GM19328 (cell line): Measurements from ENCODE around the gene PWWP2B.

Experiments
- ATAC-seq: cut with Tn5 transposase; IDR thresholded peaks from one replicate; pipeline ENCODE4 v1.9.1; 2021; ENCODE audit warnings: mild to moderate bottlenecking, moderate library complexity; ENCODE audit not compliant: unreplicated experiment

PWWP2B gene

DNA sequence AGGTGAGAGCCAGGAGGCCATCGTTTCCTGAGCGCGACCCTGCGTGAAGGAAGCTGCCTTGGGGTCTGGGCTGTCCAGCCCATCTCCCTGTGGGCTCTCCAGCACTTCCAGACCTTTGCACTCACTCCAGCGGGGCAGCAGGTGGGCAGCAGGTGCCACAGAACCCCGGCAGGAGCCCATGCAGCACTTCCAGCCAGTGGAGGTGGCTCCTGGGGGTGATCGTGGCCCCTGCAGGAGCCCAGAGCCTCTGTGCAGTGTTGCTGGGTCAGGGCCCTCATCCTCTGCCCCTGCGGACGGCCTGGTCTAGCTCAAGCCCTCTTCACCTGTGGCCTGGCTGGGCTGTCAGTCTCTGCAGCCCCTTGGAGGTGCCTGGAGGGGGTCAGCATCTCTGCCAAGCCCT lies 59.9 kb downstream of the PWWP2B start:
- ATAC-seq, result no peak

DNA sequence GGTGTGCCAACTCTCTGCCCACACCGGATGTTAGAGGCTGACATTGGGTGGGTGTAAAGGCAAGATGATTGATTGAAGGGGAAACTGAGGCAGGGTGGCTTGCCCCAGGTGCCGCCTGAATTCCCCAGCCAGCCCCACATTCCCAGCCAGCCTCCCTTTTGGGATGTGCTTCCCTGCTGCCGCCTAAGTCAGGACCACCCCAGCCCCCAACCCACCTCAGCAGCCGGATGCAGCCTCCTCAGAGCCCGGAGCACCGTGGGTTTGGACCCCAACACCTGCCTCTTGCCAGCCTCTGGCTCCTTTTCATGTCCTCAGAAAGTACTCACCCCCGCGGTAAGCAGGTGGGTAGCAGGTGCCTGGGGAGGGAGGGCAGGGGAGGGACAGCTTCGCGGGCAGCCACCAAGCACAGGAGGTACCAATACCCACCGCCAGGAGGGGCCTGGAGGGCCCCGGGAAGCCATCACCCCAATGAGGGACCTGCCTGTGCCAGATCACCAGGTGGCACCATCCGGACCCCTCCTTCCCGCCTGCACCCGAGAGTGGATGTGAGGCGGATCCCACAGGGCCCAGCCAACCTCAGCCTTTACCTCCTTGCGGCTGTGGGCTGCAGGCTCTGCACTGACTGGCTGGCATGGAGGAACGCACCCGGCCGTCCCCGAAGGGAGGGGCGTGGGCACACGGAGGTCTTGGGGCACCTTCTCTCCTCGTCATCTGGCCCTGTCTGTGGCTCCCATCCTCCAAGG lies 60.5 kb downstream of the PWWP2B start:
- ATAC-seq, result no peak

DNA sequence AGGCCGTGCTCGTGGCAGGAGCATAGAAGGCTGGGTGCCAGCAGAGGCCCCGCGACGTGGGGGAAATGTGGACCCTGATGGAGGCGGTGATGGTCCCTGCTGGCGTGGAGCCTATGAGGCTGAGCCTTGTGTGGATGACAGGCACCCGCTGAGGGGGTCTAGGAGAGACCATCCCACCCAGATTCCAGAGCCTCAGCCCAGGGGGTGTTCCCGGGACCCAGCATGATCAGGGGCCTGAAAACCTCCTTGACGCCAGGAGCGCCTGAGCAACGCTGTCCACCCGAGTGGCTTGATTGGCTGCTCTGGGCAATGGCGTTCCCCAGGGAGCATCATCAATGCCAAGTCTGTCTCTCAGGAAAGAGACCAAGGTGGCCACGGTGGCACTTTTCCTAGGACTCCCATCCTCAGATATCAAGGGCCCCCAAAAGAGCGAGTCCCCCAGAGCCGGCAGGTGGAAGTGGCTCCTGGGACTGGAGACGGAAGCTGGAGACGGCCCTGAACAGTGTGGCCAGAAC lies 61.1 kb downstream of the PWWP2B start:
- no peak for ATAC-seq

DNA sequence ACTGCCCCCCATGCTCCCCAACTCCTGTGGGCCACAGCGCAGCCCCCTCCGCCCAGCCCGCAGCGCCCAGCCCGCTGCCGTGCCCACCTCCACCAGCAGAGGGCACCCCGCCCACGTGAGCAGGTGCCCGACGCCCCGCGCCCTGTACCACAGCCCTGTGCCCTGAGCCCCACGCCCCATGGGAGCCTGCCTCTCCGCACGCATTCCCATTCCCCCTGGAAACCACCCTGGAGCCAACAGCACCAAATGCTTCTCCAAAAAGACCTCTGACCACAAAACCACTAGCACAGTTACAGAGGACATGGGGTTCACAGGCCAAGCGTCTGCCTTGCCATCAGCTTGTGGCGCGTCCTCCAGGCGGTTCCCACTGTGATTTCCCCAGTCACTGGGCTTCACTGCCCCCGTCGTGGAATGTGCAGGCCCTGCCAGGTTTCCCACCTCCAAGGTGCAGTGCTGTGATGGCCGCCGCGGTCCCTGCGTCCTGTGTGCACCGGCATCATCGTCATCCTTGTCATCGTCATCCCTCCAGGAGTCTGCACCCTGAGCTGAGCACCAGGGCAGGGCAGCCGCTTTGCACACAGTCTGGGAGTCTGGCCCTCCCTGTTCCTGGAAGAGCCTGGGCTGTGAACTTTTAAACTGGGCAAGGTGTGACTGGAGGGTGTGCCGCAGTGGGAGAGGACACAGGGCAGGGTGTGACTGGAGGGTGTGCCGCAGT lies 61.7 kb downstream of the PWWP2B start:
- ATAC-seq, result peak; percentile 48

DNA sequence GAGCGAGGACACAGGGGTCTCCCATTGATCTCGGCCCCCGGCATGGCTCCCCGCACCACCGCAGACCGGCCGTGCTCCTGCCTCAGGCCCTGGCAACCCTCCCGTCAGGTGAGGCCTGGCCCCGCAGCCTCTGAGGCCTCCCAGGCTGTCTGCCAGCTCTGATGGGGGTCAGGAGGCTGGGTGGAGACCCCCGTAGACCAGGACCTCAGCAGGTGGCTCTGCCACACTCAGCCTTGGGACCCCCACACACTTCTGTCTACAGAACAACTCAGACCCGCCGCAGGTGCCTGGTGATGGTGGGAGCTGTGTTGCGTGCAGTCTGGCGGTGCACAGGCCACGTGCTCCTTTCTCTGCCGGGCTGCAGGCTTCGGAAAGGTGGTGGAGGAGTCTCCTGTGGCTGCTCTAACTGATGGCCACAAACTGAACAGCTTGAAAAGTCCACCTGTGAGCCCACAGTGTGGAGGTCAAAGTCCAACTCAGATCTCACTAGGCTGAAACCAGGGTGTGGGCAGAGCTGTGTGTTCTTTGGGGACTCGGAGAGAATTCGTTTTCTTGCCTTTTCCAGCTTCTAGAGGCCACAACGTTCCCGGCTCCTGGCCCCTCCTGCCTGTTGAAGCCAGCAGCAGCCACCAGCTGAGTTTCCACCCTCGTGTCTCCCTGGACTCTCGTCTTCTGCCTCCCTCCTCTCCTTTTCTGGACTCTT lies 62.5 kb downstream of the PWWP2B start:
- ATAC-seq, result no peak

DNA sequence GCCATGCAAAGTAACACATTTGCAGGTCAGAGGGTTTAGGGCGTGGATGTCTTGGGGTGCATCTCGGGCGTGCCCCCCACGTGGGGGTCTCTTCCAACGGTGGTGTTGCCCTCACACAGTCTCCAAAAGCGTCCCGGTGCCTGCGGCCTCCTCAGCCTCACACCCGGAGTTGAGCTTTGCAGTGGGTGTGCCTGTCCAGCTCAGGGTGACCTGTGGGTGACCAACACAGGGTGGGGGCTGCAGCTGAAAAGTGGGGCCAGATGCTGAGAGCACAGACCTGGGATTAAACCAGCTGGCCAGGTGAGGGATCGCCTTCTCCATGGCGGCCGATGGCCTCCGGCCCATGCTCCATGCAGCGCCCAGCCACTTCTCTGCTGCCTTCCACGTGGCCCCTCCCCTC lies 63.1 kb downstream of the PWWP2B start:
- ATAC-seq, result no peak

DNA sequence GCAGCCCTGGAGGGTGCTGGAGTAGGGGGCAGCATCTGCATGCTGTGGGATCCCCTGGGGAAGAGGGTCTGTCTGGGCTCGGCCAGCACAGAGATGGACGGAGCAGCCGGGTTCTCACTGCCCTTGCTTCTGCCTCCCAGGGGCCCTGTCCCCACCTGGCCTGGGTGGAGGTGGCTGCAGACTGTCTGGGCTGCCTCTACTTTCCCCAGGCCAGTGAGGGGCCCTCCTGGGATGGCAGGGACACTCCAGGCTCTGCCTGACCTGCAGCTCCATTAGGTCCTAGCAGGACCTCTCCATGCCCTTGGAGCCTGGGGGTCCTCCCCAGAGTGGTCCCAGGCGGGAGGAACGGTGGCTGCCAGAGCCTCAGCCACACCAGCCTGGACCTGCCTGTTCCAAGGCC lies 63.7 kb downstream of the PWWP2B start:
- ATAC-seq, result no peak

DNA sequence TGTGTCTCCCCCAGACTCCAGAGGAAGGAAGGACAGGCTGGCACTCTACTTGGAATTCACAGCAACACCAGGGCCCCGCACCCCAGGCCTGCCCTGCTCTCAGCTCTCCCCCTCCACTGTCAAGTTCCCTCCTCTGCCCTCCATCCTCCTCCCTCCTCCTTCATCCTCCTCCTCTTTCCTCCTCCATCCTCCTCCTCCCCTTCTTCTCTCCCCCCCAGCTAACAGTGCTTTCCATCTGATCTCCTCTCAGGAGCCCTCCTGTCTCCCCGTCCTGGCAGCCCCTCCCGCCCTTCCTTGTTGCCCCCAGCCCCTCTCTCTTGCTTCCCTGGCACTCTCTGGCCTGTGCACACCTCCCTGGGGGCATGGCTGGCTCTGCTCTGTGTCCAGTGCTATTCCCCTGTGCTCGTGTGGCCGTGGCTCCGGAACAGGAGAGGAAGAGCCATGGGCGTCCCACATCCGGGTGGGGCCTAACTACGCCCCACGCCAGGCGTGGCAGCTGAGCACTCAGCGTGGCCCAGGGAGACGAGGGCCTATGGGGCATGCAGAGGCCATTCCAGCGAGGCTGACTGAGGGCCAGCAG lies 64.2 kb downstream of the PWWP2B start:
- ATAC-seq, result no peak

DNA sequence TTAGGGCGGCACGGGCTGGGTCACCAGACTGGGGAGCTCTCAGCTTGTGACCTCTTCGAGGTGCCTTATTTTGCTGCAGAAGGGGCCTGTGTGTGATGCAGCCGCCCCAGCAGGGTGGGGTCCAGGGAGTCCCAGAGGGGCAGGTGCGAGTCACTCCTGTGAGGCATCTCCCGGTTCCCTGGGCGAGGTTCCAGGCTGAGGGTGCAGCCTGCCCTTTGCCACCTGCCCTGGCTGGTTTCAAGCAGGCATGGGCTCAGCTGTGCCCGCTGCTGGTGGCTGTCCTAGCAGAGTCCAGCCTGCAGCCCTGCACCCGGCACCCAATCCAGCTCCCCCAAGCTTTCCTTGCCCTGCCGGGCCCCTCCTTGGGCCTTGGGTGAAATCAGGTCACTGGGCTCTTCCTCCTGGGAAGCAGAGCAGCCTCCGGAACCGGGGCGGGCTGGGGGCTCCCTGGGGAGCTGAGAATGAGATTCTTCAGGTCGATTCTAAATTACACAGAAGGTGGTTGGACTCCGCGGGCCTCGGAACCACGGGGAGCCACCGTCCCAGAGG lies 64.8 kb downstream of the PWWP2B start:
- no peak for ATAC-seq

DNA sequence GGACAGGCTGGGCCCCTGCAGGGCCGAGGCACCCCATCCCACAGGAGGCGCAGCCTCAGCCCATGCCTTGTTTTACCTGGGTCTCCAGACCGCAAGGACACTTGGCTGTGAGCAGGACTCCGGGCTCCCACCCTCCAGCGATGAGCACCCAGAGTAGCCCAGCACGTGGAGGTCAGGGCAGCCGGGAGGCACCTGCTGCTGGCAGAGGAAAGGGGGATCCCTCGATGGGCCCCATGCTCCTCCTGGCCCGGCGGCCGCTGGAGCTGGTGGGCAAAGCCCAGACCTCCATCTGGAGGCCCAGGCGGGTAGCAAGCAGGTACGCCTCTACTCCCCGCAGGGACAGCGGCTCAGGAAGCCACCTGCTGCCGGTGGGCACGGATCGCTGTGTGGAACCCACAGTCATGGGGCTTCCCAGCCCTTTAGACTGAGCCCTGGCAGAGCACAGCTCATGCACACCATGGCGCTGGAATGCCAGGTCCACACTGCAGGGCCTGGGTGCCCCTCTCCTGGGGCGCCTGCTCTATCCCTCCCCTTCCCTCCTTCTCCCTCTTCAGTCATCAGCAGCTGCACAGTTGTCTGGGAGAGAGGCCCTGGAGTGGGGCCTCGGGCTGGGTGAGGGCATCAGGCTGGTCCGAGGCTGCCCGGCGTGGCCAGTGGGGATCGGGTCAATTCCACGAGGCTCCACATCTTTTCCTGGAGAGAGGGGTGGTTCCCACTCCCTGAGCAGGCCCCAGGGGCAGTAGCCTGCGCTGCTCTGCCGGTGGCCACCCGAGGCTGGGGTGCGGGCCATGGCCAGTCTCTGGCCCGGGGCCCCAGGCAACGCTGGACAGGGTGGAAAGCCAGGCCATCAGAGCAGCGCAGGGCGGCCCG lies 65.7 kb downstream of the PWWP2B start:
- no peak for ATAC-seq

DNA sequence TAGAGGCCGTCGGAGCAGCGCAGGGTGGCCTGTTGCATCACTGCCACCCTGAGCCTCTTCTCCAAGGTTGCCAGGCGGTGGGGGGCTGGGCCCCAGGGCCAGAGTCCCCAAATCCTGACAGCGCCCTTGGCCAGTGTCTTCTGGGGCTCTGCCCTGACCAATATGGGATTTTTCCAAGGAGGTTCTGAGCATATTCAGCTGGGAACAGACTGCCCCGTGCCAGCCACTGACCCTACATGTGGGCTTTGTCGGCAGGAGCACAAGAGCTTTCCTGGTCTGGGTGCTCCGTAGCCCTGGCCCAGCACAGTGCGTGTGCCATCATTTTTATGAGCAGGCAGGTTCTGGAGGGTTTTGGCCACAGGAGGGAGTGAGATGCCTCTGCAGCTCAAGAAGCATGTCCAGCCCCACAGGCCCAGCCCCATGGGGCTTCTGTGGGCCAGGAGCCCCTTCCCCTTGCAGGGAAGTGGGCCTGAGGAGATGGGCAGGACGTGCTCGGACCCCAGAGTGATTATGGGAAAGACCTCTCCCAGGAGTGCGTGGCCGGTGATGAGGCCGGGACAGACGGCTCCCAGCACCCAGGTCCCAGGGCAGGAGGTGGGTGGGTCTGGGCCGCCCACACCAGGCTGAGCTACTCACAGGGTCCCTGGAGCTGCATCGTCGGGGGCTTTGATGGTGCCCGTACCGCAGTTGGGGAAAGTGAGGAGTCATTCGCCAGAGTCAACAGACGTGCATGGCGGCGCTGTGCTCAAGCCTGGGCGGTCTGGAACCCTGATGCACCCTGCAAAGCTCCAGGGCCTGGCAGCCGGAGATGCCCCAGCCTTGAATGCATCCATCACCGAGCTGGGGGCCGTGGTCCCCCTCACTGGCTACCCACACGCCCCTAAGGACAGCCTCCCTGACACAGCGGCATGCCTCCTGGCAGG lies 66.6 kb downstream of the PWWP2B start:
- ATAC-seq, result no peak

DNA sequence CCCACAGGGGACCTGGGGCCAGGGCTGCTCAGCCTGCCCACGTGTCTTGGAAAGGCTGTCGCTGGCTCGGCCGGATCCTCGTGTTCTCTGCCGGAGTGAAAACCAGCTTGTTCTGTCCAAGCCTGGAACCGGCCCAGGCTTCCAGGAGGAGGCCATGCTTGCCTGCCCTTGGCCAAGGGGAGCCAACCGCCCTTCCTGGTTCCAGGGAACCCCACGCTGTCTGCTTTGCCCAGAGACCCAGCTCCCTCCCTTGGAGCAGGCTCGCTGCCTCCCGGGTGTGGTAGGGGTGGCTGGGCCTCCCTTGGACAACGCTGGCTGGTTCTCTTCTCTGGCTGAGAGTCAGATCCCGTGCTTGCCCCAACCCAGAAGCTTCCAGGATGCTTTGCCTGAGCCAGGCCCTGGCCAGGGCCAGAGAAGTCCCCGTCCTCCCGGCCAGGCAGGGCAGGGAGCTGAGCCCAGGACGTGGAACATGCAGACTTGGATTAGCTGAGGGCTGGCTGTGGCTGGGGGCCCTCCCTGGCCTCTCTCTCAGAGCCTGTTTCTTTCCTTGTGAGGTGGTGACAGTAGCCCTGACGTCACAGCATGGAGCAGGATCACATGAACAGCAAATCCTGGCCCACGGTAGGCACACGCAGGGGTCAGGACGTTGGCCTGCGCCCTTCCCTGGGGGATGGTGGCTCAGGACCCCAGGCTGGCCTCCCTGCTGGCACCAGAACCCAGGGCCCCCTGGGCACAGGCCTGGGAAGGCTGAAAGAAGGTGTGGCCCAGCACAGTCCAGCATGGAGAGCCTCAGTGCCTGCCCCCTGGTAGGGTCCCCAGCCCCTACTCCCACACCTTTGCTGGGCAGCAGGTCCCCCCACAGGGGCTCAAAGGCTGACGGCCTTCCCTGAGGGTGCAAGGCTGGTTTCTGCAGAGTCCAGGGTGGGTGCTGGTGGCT lies 67.5 kb downstream of the PWWP2B start:
- ATAC-seq, result no peak

DNA sequence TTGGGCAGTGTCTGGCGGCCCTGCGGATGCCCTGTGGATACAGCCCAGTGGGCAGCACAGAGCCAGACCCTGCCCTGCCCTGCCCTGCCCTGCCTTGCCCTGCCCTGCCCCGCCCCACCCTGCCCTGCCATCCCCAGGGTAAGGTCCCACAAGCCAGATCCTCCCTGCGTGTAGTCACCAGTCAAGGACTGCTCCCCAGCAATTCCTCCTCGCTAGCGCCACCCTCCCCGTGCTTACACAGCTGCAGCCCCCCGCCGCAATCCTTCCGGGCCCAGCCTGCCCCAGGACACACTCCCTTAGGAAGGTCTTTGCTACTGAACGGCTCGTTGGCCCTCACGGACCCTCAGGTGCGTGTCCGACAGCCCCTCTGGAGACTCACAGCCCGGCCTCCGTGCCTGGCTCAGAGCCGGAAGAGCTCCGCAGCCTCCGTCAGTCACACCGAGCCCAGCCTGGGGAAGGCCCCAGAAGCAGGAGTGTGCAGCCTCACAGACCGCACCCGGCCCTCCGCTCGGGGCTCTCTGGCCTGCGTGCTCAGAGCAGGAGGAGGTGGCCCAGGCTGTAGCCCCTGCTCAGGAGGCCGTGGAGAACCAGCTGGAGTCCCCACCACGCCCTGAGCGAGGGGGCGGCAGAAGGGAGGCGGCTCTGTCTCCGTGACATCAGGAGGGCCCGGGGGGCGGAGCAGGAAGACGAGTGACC lies 68.3 kb downstream of the PWWP2B start:
- ATAC-seq, result no peak

DNA sequence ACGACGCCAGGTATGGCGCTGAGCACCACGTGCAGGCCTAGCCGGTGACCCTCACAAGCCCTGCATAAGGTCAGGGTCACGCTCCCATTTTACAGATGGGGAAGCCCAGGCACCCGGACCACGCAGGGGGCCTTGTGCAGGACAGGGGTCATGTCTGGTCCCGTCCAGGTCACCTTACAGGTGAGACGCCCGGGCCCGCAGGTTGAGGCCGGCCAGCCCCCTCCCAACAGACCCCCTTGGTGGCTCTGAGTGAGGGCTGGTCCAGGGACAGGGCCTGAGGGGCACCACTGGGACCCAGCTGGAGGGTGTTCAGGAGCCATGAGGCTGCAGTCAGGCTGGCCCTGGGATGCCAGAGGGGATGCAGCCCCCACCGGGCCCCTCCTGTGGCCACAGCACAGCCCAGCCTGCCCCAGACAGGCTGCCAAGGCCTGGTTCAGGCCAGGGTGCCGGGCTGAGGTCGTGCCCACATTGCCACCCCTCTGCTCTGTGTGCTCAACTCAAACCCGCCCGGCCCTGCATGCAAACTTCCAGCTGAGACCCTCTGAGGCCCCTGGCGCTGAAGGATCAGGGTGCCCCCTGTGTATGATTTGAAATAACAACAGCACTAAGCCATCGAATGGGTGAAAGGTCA lies 69.0 kb downstream of the PWWP2B start:
- ATAC-seq, result no peak

DNA sequence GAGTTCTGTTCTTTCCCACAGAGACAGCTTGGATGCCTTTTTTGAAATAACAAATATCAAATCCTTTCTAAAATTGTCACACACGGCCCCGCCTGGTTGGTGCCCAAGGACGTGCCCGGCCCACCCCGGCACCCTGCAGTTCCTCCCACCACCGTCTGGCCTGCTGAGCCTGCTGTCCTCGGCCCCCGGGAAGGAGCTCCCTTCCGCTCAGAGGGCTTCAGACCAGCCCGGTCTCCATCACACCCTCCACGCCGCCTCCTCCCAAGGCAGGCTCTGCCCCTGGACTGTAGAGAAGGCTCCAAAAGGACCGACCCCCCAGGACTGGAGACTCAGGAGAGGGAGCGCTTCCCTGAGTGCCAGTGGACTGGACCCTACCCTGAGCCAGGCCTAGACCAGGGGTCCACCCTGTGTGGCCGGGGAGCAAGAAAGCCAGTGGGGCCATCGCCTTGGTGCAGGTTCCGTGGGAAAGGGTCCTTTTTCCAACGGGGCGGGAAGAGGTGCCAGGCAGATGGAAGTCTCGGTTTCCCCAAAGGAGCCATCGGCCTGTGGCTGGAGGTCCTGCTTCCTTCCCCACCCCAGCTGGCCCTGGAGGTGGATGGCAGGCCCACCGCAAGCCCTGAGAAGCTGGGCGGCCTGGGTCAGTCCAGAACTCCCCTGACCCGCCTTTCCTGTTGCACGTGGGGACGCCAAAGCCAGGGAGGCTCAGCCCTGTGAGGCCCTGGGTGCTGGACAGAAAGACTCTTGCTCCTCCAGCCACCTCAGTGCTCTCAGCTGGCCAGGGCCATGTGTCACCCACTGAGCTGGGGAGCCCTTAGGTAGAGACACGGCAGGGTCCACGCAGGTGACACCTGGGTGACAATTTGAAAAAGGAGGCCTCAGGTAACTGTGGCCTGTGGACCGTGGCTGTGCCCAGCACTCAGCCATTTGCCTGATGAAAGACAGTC lies 69.8 kb downstream of the PWWP2B start:
- ATAC-seq, result no peak
